Ramos (cell line): Measurements from ENCODE around the gene TMEM271.

Experiments used
- in situ Hi-C: fragments of 300-500 bp; cut with MboI; formaldehyde crosslinking; loops from one replicate; pipeline ENCODE4 v1.14.3; 2022; ENCODE audit warnings: low sequenced_read_pairs; ENCODE audit not compliant: unreplicated experiment

The TMEM271 gene

GRCh38 chr4:536351-536972, 39.6 kb downstream of the TMEM271 start:
- in situ Hi-C loops = no loop called here

GRCh38 chr4:535924-536281, 40.2 kb downstream of the TMEM271 start:
- in situ Hi-C loops = no loop called here

- in situ Hi-C loops = no loop called here
Observed at GRCh38 chr4:535181-535923, 40.7 kb downstream of the TMEM271 start.

GRCh38 chr4:534576-535151, 41.4 kb downstream of the TMEM271 start:
- in situ Hi-C loops = no loop called here

GRCh38 chr4:534101-534575, 42.0 kb downstream of the TMEM271 start:
- in situ Hi-C loops = no loop called here

GRCh38 chr4:533318-534100, 42.6 kb downstream of the TMEM271 start:
- in situ Hi-C loops = no loop called here

GRCh38 chr4:532588-533317, 43.3 kb downstream of the TMEM271 start:
- in situ Hi-C loops = no loop called here

GRCh38 chr4:531721-532565, 44.2 kb downstream of the TMEM271 start:
- in situ Hi-C loops = no loop called here

GRCh38 chr4:531076-531475, 45.0 kb downstream of the TMEM271 start:
- in situ Hi-C loops = no loop called here

- in situ Hi-C loops = no loop called here
Observed at GRCh38 chr4:530017-530781, 45.9 kb downstream of the TMEM271 start.

- in situ Hi-C loops = no loop called here
Observed at GRCh38 chr4:529563-529962, 46.5 kb downstream of the TMEM271 start.

- in situ Hi-C loops = no loop called here
Observed at GRCh38 chr4:528835-529234, 47.3 kb downstream of the TMEM271 start.

- in situ Hi-C loops = no loop called here
Observed at GRCh38 chr4:528296-528695, 47.8 kb downstream of the TMEM271 start.

- in situ Hi-C loops = no loop called here
Observed at GRCh38 chr4:526971-527460, 49.1 kb downstream of the TMEM271 start.

GRCh38 chr4:526189-526909, 49.7 kb downstream of the TMEM271 start:
- in situ Hi-C loops = no loop called here

GRCh38 chr4:525660-526059, 50.4 kb downstream of the TMEM271 start:
- in situ Hi-C loops = no loop called here

GRCh38 chr4:524196-524595, 51.9 kb downstream of the TMEM271 start:
- in situ Hi-C loops = no loop called here
